GM13976 (cell line): ENCODE measurements around the gene SCD5.

Experiments
- DNase-seq: peaks from one replicate; pipeline ENCODE4 v3.0.0; 2012; ENCODE audit warnings: low spot score
- CTCF ChIP-seq: IDR thresholded peaks from 2 replicates; pipeline ENCODE4 v1.5.1; 2012; ENCODE audit warnings: borderline replicate concordance, mild to moderate bottlenecking; ENCODE audit not compliant: insufficient read depth; ENCODE audit errors: extremely low read depth, missing control alignments, control extremely low read depth
- in situ Hi-C: fragments of 300-500 bp; cut with MboI; formaldehyde crosslinking; loops from one replicate; pipeline ENCODE4 v1.12.0; 2022; ENCODE audit warnings: low sequenced_read_pairs, mixed read lengths, inconsistent platforms; ENCODE audit not compliant: unreplicated experiment

SCD5 gene

DNA sequence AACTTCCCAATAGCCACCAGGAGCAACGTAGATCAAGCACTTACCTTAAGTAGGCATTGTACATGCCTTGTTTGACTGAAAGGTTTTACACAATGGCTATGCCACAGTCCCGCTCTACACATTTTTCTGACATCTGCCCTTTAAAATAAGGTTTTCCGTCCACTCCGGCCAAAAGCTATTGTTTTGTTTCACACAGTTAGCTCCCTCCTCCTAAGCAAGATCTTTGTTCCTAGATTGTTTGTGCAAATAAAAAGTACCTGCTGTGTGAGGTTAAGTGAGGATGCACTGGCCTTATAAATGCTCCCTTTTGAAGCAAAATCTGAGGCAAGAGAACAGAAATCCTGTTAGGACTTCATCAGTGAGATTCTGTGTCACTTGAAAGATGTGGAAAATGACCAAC, 11.8 kb downstream of the SCD5 start:
- no peak for TF ChIP-seq CTCF
- DNase-seq, result no peak
- in situ Hi-C loops, result no loop called here

DNA sequence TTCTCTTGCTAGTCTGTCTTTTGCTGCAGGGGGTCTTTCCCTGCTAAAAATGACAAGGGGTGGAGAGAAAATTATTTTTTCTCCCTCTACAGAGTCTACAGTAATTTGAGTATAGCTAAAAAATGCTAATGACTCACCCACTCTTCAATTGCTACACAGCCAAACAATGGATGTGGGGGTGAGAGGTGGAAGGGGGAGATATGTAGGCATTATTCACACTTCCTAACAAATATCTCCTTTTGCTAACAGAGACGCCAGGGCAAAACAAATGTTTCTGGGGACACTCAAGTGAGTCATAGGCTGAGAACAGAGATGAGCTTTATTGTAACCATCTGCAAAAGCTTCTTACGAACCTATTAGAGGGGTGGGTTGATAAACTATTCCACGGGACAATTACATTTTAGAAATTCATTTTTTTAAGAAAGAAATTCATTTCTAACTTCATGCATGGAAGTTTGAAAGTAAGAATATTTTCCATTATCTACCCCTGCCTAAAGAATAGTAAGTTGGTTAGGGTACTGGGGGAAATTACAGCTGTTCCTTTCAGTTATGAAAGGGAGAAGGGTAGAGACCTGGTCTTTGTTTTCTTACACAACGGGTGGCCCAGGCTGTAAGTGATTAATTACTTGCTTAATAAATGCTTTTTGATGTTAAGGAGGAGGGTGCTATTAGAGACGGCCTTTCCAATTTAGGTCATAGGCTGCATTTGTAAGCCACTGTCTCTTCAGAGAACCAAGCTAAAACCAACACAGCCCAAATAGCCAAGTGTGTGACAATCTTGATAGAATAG, 12.8 kb downstream of the SCD5 start:
- in situ Hi-C loops, result no loop called here
- no peak for DNase-seq
- no peak for TF ChIP-seq CTCF

DNA sequence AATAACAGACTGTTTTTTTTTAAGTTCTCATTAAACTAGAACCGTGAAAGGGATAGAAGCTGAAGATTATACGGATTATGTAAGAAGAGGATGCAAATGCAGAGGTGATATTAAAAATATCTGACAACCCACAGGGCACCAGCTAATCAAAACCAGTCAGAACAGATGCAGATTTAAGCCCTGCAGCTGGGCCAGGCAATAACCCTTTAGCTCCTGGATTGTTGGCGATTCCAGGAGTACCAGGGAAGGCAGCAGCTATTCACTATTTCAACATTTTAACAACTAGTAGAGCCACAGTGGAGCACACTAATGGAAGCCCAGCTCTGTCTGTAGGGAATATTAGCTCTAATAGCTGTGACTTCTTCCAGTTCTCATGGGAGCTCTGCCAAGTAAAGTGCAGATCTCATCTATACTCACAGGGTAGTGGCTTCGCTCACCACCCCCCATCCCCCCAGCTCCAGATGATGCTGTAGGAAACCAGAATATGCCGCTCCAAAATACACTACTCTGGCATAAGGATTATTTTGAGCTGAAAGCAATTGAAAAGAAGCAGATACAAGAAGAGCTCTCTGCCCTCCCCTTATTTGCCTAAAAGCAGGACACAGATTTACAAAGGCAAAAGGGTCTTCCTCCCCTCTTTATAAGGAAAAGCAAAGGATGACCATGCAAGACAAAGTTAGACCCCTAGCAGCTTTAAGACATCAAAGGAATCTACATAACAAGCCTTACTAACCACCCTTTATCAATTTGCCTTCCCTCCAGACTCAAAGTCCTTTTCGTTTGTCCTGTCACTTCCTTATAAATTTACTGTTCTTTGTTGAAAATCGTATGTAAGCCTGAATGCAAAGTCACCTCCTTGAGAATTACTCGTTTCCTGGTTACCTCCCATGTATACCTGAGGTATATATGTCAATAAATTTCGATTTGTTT, 13.7 kb downstream of the SCD5 start:
- TF ChIP-seq CTCF, result no peak
- in situ Hi-C loops, result no loop called here
- no peak for DNase-seq

GRCh38 chr4:82782626-82783345, 15.8 kb downstream of the SCD5 start:
- no peak for DNase-seq

DNA sequence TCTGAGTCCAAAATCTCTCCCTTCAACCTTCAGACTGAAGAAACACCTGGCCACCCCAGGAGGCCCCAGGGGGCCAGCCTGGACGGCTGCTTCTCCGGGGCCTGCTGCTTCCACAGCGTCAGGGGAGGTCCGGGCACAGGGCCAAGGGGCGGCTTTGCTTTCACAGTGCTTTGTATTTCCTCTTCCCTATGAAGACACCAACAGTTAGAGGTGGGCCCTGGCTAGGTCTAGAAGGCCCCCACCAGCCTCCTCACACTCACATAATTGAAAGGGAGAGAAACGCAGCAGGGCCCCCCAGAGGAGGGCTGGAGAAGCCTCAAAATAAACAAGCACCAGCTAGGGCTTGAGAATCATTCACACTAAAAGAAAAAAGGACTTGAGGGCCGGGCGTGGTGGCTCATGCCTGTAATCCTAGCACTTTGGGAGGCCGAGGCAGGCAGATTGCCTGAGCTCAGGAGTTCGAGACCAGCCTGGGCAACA, 17.8 kb downstream of the SCD5 start:
- DNase-seq, result no peak

More at GRCh38 chr4:82782626-82783345, 15.8 kb downstream of the SCD5 start:
- in situ Hi-C loops, result no loop called here
- no peak for TF ChIP-seq CTCF

More for the DNA sequence above, 17.8 kb downstream of the SCD5 start:
- no peak for TF ChIP-seq CTCF
- in situ Hi-C loops, result no loop called here
